Smooth muscle cell (in vitro differentiated cells): Measurements from ENCODE around the gene RASA3. TPM values are rescaled to one million over a fixed set of nuclear protein-coding genes. Genes with fewer than 3 reads are reported as not detected.
"Not testable (repeated sequence)": the region's sequence is repeated elsewhere in the genome, so short reads cannot be mapped to it uniquely, and the experiment has no call there.

Source experiments
- DNase-seq: peaks from one replicate; lab custom pipeline; 2025; ENCODE audit not compliant: unreplicated experiment; lab: John Stamatoyannopoulos, UW
- H2AFZ ChIP-seq: fragments of 200-600 bp; sonication (generic); 2 replicates; pipeline ENCODE4 v1.6.0; 2016; ENCODE audit warnings: antibody characterized with exemption, low read depth, mild to moderate bottlenecking
- H3F3A ChIP-seq: fragments of 200-600 bp; sonication (generic); 2 replicates; pipeline ENCODE4 v1.6.0; 2017; ENCODE audit warnings: antibody characterized with exemption, low read depth
- H3K27ac ChIP-seq: fragments of 200-600 bp; sonication (generic); 2 replicates; pipeline ENCODE4 v1.5.1; 2016; ENCODE audit warnings: low read depth, mild to moderate bottlenecking
- H3K27me3 ChIP-seq: fragments of 200-600 bp; sonication (generic); 2 replicates; pipeline ENCODE4 v1.6.1; 2016; ENCODE audit warnings: low read depth, mild to moderate bottlenecking
- H3K36me3 ChIP-seq: fragments of 200-600 bp; sonication (generic); 2 replicates; pipeline ENCODE4 v1.5.1; 2016; ENCODE audit warnings: low read depth
- H3K4me1 ChIP-seq: fragments of 200-600 bp; sonication (generic); 2 replicates; pipeline ENCODE4 v1.5.1; 2016; ENCODE audit warnings: low read depth
- H3K4me2 ChIP-seq: fragments of 200-600 bp; sonication (generic); 2 replicates; pipeline ENCODE4 v1.6.0; 2016; ENCODE audit warnings: mild to moderate bottlenecking
- H3K4me3 ChIP-seq: fragments of 200-600 bp; sonication (generic); 2 replicates; pipeline ENCODE4 v1.5.1; 2016; ENCODE audit warnings: mild to moderate bottlenecking
- H3K79me2 ChIP-seq: fragments of 200-600 bp; sonication (generic); 2 replicates; pipeline ENCODE4 v1.6.0; 2016; ENCODE audit warnings: low read depth, mild to moderate bottlenecking
- H3K9ac ChIP-seq: fragments of 200-600 bp; sonication (generic); 2 replicates; pipeline ENCODE4 v1.6.0; 2016; ENCODE audit warnings: low read depth
- H3K9me3 ChIP-seq: fragments of 200-600 bp; sonication (generic); replicated peaks from 2 replicates; pipeline ENCODE4 v1.5.1; 2016; ENCODE audit warnings: low read depth
- H4K20me1 ChIP-seq: fragments of 200-600 bp; sonication (generic); 2 replicates; pipeline ENCODE4 v1.6.0; 2016; ENCODE audit warnings: low read depth
- WGBS: methylation state at CpG from one replicate; pipeline ENCODE4 v1.1.7; 2016; ENCODE audit warnings: low lambda C conversion rate; 5-methylcytosine and 5-hydroxymethylcytosine counted together
- polyA plus RNA-seq: library from polyadenylated mRNA; unstranded; fragments of >200 nt; fragmentation: Nextera tagmentation; extraction: Ambion mirVana; gene quantifications from 2 replicates; pipeline ENCODE4 v1.2.1, GENCODE V29; 2016
- total RNA-seq: library from RNA; depleted of rRNA; stranded (reverse); fragments of >200 nt; gene quantifications from 2 replicates; pipeline ENCODE4 v1.2.3, GENCODE V29; 2014
- TF ChIP-seq, protein P1 (sequence below): fragments of 200-600 bp; sonication (generic); IDR thresholded peaks from 2 replicates; pipeline ENCODE4 v1.5.1; 2017; ENCODE audit warnings: borderline replicate concordance, mild to moderate bottlenecking, antibody characterized with exemption; ENCODE audit not compliant: insufficient read depth, poor library complexity, severe bottlenecking

The RASA3 gene
- total and polyA plus RNA-seq, 2 experiments from 2014 or later: 21.3 to 26.8 TPM

DNA sequence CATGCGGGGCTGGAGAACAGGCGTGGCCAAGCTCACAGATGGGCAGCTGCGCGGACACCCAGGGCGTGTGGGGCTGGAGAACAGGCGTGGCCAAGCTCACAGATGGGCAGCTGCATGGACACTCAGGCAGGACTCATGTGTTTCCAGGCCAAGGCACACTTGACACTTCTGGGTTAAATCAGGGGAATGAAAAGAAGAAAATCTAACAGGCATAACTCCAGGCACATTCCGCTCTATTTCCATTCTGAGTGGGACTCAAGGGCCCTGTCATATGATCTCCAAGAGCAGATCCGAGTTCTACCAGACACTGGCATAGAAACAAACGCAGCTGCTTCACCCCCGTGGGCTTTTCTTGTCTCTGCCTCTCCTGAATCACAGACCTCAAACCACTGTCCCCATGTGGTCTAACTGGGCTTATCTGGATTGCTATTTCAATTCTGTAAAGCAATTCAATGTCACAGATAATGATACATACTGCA, 141.2 kb downstream of the RASA3 start:
- Histone ChIP-seq H3K4me2 (no peak overlapping the region), H3K9me3 (no peaks in the 10 kb centered on the region), H3K4me1 (no peaks in the 10 kb centered on the region), H3K79me2 (no peaks in the 10 kb centered on the region), H4K20me1 (no peaks in the 10 kb centered on the region), H3F3A (no peaks in the 10 kb centered on the region), H3K27me3 (no peaks in the 10 kb centered on the region), H3K27ac (no peak overlapping the region), H3K9ac (no peak overlapping the region), H3K36me3 (no peaks in the 10 kb centered on the region), H3K4me3 (no peak overlapping the region), H2AFZ (no peak overlapping the region)
- DNase-seq: no peak
- WGBS: 92% methylated on average over 10 of the region's 10 CpGs
- TF ChIP-seq, protein P1, sequence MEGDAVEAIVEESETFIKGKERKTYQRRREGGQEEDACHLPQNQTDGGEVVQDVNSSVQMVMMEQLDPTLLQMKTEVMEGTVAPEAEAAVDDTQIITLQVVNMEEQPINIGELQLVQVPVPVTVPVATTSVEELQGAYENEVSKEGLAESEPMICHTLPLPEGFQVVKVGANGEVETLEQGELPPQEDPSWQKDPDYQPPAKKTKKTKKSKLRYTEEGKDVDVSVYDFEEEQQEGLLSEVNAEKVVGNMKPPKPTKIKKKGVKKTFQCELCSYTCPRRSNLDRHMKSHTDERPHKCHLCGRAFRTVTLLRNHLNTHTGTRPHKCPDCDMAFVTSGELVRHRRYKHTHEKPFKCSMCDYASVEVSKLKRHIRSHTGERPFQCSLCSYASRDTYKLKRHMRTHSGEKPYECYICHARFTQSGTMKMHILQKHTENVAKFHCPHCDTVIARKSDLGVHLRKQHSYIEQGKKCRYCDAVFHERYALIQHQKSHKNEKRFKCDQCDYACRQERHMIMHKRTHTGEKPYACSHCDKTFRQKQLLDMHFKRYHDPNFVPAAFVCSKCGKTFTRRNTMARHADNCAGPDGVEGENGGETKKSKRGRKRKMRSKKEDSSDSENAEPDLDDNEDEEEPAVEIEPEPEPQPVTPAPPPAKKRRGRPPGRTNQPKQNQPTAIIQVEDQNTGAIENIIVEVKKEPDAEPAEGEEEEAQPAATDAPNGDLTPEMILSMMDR: no peak

DNA sequence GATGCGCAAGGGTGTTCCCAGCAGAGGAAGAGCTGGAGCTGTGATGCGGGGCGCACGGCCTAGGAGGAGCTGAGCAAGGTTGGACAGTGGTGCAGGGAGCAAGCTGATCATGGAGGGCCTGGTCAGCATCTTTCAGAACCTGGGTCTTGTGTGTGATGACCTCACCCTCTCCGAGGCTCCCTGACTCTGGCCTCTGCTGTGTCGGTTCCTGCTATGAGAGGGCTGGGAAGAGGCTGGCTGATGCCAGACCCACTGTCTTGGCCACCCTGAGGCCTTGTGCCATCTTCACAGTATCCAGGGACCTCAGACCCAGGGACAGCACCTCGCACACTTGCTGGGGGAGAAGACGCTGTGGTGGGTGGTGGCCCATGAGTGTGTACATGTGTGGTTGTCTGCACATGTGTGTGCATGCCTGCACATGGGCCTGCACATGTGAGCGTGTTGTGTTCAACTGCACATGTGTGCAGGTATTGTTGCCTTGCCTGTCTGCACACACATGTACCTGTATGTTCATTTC, 142.0 kb downstream of the RASA3 start:
- H3K9ac ChIP-seq: no peak overlapping the region
- H3K9me3 ChIP-seq: no peaks in the 10 kb centered on the region
- no peak overlapping the region for H3K4me2 ChIP-seq
- no peak overlapping the region for H3K27ac ChIP-seq
- H4K20me1 ChIP-seq: no peaks in the 10 kb centered on the region
- no peak for DNase-seq
- H3K4me1 ChIP-seq: no peaks in the 10 kb centered on the region
- WGBS: 88% methylated on average over 9 of the region's 9 CpGs
- no peaks in the 10 kb centered on the region for H3K27me3 ChIP-seq
- no peaks in the 10 kb centered on the region for H3K79me2 ChIP-seq
- no peak overlapping the region for H2AFZ ChIP-seq
- TF ChIP-seq, protein P1: no peak
- no peaks in the 10 kb centered on the region for H3F3A ChIP-seq
- no peak overlapping the region for H3K4me3 ChIP-seq
- no peaks in the 10 kb centered on the region for H3K36me3 ChIP-seq

DNA sequence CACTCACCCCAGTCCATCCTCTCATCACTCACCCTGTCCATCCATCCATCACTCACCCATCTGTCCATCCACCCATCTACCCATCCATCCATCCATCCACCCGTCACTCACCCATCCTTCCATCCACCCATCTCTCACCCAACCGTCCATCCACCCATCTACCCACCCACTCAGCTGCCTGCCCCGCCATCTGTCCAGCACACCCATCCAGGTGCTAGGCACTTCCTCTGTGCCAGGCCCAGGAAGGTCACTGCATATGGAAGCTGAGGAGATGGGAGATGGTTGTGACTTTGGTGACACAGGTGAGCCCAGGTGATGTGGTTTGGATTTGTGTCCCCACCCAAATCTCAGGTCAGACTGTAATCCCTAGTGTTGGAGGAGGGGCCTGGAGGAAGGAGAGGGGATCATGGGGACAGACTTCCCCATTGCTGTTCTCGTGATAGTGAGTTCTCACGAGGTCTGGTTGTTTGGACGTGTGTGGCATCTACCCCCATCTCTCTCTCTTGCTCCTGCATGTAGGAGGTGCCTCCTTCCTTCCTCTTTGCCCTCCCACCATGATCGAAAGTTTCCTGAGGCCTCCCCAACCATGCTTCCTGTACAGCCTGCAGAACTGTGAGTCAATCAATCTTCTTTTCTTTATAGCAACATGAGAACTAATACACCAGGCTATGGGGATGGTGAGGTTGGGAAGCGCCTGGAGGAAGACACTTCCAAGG, 142.7 kb downstream of the RASA3 start:
- Histone ChIP-seq H3K9ac (no peak overlapping the region), H3K79me2 (no peaks in the 10 kb centered on the region), H3K4me3 (no peak overlapping the region), H3K4me2 (no peak overlapping the region), H3K27me3 (no peaks in the 10 kb centered on the region), H3F3A (no peaks in the 10 kb centered on the region), H3K36me3 (no peaks in the 10 kb centered on the region), H3K27ac (no peak overlapping the region), H4K20me1 (no peaks in the 10 kb centered on the region), H3K4me1 (no peaks in the 10 kb centered on the region), H3K9me3 (no peaks in the 10 kb centered on the region), H2AFZ (no peak overlapping the region)
- WGBS: 98% methylated on average over 8 of the region's 8 CpGs
- TF ChIP-seq, protein P1: no peak
- DNase-seq: no peak

DNA sequence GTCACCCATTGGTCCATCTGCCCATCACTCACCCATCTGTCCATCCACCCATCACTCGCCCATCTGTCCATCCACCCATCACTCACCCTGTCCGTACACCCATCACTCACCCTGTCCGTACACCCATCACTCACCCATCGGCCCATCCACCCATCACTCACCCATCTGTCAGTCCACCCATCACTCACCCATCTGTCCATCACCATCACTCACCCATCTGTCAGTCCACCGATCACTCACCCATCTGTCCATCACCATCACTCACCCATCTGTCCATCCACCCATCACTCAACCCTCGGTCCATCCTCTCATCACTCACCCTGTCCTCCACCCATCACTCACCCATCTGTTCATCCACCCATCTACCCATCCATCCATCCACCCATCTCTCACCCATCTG, 143.6 kb downstream of the RASA3 start:
- not testable (repeated sequence) for H3F3A ChIP-seq, H3K4me2 ChIP-seq, H3K9me3 ChIP-seq, H4K20me1 ChIP-seq, H3K79me2 ChIP-seq, H3K4me3 ChIP-seq, H3K27ac ChIP-seq, DNase-seq, H3K27me3 ChIP-seq, H3K9ac ChIP-seq, H3K36me3 ChIP-seq, H2AFZ ChIP-seq, H3K4me1 ChIP-seq
- WGBS: 92% methylated on average over 5 of the region's 6 CpGs
